Measurements from ENCODE around the gene KHDRBS2. TPM values are rescaled to one million over a fixed set of nuclear protein-coding genes. Genes with fewer than 3 reads are reported as not detected.

Gene KHDRBS2
- polyA plus RNA-seq, 1 donor (not counting 4 experiments of a cell fraction or from before 2014, with no cell fraction given): not detected

- no peaks in the 10 kb centered on the region for H3K36me3 ChIP-seq (ENCODE audit: control insufficient read depth in 2 of 2, extremely low read depth in 1 of 2, insufficient read depth in 2 of 2, low read length in 2 of 2)
- H3K9me3 ChIP-seq (ENCODE audit: control insufficient read depth, low read depth, low read length): no peaks in the 10 kb centered on the region
- no peak overlapping the region for H3K27ac ChIP-seq (ENCODE audit: control insufficient read depth, insufficient read depth, low read length)
- no peaks in the 10 kb centered on the region for H3K79me2 ChIP-seq (ENCODE audit: control insufficient read depth, insufficient read depth, low read length)
- dilution Hi-C loops (cut with MboI; ENCODE audit: extremely low pct_ligation_motif_present, low sequenced_read_pairs): no loop called here
- FAIRE-seq: no peak
- no peaks in the 10 kb centered on the region for H3K9me1 ChIP-seq (ENCODE audit: control insufficient read depth, extremely low read depth, insufficient read depth, low read length)
- no peak overlapping the region for H3K4me2 ChIP-seq (ENCODE audit: control insufficient read depth, extremely low read depth, insufficient read depth, low read depth, low read length)
- H2AFZ ChIP-seq (ENCODE audit: control insufficient read depth, low read length): no peak overlapping the region
- no peaks in the 10 kb centered on the region for H4K20me1 ChIP-seq (ENCODE audit: control insufficient read depth, extremely low read depth, insufficient read depth, low read length)
- no peak overlapping the region for H3K4me3 ChIP-seq (ENCODE audit: control insufficient read depth in 2 of 3, extremely low read depth in 1 of 3, insufficient read depth in 2 of 3, low read depth in 1 of 3, low read length in 3 of 3)
- H3K27me3 ChIP-seq (ENCODE audit: control insufficient read depth, extremely low read depth, insufficient read depth, low read length): no peaks in the 10 kb centered on the region
- H3K9ac ChIP-seq (ENCODE audit: control insufficient read depth, extremely low read depth, insufficient read depth, low read length): no peak overlapping the region
- H3K4me1 ChIP-seq (ENCODE audit: control insufficient read depth, extremely low read depth, insufficient read depth, low read length): no peaks in the 10 kb centered on the region
- no peak for DNase-seq (ENCODE audit: low read depth, low spot score)
- no peak for TF ChIP-seq EZH2 (IDR thresholded peaks at IDR 0.05; ENCODE audit: low read length)
- TF ChIP-seq, protein P1, sequence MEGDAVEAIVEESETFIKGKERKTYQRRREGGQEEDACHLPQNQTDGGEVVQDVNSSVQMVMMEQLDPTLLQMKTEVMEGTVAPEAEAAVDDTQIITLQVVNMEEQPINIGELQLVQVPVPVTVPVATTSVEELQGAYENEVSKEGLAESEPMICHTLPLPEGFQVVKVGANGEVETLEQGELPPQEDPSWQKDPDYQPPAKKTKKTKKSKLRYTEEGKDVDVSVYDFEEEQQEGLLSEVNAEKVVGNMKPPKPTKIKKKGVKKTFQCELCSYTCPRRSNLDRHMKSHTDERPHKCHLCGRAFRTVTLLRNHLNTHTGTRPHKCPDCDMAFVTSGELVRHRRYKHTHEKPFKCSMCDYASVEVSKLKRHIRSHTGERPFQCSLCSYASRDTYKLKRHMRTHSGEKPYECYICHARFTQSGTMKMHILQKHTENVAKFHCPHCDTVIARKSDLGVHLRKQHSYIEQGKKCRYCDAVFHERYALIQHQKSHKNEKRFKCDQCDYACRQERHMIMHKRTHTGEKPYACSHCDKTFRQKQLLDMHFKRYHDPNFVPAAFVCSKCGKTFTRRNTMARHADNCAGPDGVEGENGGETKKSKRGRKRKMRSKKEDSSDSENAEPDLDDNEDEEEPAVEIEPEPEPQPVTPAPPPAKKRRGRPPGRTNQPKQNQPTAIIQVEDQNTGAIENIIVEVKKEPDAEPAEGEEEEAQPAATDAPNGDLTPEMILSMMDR (optimal IDR thresholded peaks at IDR 0.05 in 1 of 3, IDR thresholded peaks at IDR 0.05 in 1 of 3, conservative IDR thresholded peaks at IDR 0.05 in 1 of 3; ENCODE audit: extremely low read depth in 1 of 3, insufficient read depth in 2 of 3, low read length in 3 of 3): no peak
Observed at GRCh38 chr6:61977947-61978346, 308.1 kb downstream of the KHDRBS2 start.

DNA sequence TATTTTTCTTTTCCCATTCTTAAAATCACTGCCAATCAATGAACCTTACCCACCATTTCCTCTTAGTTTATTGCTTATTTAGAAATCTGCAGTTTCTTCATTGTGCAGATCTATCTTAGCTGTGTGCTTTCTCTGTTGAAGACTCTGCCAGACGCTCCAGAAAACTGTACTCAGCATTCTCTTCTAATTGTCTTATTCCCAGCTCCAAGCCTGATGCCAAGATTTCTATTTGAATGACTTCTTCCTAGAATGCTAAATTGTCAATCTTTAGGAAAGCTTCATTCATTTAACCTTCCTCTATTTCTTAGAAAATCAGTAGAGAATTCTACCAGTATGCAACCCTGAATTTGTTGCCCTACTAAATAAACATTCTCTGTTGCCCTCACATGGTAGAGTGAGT is 308.9 kb downstream of the KHDRBS2 start:
- no peaks in the 10 kb centered on the region for H4K20me1 ChIP-seq (ENCODE audit: control insufficient read depth, extremely low read depth, insufficient read depth, low read length)

More for the DNA sequence above, 308.9 kb downstream of the KHDRBS2 start:
- no peak overlapping the region for H3K4me3 ChIP-seq (ENCODE audit: control insufficient read depth in 2 of 3, extremely low read depth in 1 of 3, insufficient read depth in 2 of 3, low read depth in 1 of 3, low read length in 3 of 3)
- H2AFZ ChIP-seq (ENCODE audit: control insufficient read depth, low read length): no peak overlapping the region
- H3K4me1 ChIP-seq (ENCODE audit: control insufficient read depth, extremely low read depth, insufficient read depth, low read length): no peaks in the 10 kb centered on the region
- dilution Hi-C loops (cut with MboI; ENCODE audit: extremely low pct_ligation_motif_present, low sequenced_read_pairs): no loop called here
- no peaks in the 10 kb centered on the region for H3K9me1 ChIP-seq (ENCODE audit: control insufficient read depth, extremely low read depth, insufficient read depth, low read length)
- H3K79me2 ChIP-seq (ENCODE audit: control insufficient read depth, insufficient read depth, low read length): no peaks in the 10 kb centered on the region
- H3K36me3 ChIP-seq (ENCODE audit: control insufficient read depth in 2 of 2, extremely low read depth in 1 of 2, insufficient read depth in 2 of 2, low read length in 2 of 2): no peaks in the 10 kb centered on the region
- no peak overlapping the region for H3K27ac ChIP-seq (ENCODE audit: control insufficient read depth, insufficient read depth, low read length)
- FAIRE-seq (no peak), DNase-seq (ENCODE audit: low read depth, low spot score) (no peak)
- no peaks in the 10 kb centered on the region for H3K27me3 ChIP-seq (ENCODE audit: control insufficient read depth, extremely low read depth, insufficient read depth, low read length)
- TF ChIP-seq EZH2 (IDR thresholded peaks at IDR 0.05; ENCODE audit: low read length): no peak
- TF ChIP-seq, protein P1 (optimal IDR thresholded peaks at IDR 0.05 in 1 of 3, IDR thresholded peaks at IDR 0.05 in 1 of 3, conservative IDR thresholded peaks at IDR 0.05 in 1 of 3; ENCODE audit: extremely low read depth in 1 of 3, insufficient read depth in 2 of 3, low read length in 3 of 3): no peak
- no peak overlapping the region for H3K9ac ChIP-seq (ENCODE audit: control insufficient read depth, extremely low read depth, insufficient read depth, low read length)
- no peaks in the 10 kb centered on the region for H3K9me3 ChIP-seq (ENCODE audit: control insufficient read depth, low read depth, low read length)
- H3K4me2 ChIP-seq (ENCODE audit: control insufficient read depth, extremely low read depth, insufficient read depth, low read depth, low read length): no peak overlapping the region
